Retinal pigment epithelial cell (primary cell): ENCODE measurements around the gene MAPKAP1.
A peak's percentile ranks its signal among the peaks of the same experiment; 100 is the strongest.
"Not testable (repeated sequence)": the region's sequence is repeated elsewhere in the genome, so short reads cannot be mapped to it uniquely, and the experiment has no call there.

Source experiments
- DNase-seq: peaks from one replicate; pipeline ENCODE4 v3.0.0-alpha.2; 2010; ENCODE audit warnings: low read depth
- H3K4me3 ChIP-seq: 2 replicates; pipeline ENCODE4 v1.5.1; 2011; ENCODE audit warnings: mild to moderate bottlenecking, low read length, control low read depth, moderate library complexity
- TF ChIP-seq, protein P1 (sequence below): conservative IDR thresholded peaks from 2 replicates; pipeline ENCODE4 v1.5.1; 2011; ENCODE audit warnings: low read depth, low read length, control low read depth, inconsistent platforms

MAPKAP1 gene

DNA sequence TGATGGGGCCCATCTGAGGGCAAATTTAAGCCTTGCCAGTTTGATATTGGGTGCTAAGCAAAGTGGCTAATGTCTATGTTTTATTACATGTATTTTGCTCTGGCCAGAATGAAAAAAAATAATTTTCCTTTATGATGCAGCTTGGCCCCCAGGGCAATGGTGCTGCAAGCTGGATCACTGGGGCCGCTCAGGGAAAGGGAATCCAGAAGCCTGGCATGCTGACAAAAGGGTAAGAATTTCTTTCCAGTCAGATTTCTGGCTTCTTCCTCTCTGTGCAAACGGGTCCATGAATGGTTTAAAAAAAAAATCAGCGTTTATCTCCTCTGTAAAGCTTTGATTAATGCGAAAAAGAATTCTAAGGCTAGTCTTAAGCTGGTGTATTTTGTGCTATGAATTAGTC is 138.4 kb downstream of the MAPKAP1 start:
- TF ChIP-seq, protein P1, sequence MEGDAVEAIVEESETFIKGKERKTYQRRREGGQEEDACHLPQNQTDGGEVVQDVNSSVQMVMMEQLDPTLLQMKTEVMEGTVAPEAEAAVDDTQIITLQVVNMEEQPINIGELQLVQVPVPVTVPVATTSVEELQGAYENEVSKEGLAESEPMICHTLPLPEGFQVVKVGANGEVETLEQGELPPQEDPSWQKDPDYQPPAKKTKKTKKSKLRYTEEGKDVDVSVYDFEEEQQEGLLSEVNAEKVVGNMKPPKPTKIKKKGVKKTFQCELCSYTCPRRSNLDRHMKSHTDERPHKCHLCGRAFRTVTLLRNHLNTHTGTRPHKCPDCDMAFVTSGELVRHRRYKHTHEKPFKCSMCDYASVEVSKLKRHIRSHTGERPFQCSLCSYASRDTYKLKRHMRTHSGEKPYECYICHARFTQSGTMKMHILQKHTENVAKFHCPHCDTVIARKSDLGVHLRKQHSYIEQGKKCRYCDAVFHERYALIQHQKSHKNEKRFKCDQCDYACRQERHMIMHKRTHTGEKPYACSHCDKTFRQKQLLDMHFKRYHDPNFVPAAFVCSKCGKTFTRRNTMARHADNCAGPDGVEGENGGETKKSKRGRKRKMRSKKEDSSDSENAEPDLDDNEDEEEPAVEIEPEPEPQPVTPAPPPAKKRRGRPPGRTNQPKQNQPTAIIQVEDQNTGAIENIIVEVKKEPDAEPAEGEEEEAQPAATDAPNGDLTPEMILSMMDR, result no peak
- no peak for DNase-seq
- no peak overlapping the region for H3K4me3 ChIP-seq

DNA sequence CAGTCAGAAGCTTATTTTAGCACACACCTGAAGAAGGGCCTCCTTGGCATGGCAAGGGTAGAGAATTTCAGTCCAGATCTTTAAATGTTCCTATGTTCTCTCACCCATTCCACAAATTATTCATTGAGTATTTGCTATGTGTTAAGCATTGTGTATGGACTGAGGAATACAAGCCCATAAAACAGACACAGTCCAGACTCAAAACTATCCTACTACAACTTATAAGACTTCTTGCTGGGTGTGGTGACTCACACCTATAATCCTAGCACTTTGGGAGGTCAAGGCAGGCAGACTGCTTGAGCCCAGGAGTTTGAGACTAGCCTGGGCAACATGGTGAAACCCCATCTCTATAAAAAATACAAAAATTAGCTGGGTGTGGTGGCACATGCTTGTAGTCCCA is 141.0 kb downstream of the MAPKAP1 start:
- not testable (repeated sequence) for DNase-seq, H3K4me3 ChIP-seq

DNA sequence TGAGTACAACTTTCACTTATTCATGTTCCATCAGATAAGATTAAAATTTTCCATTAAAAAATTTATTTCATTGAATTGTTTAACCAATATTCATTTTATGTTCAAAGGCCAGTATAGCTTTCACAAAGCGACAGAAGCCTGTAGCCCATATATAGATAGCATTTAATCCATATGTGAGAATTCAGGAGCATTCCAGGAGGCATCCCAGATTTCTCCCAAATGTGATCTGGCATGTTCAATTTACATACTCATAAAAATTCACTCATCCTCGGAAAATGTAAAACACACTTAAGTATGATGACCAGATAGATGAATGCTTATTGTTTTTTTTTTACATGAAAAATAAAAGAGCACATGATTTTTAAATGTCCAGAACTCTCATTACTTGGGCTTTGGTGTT is 141.9 kb downstream of the MAPKAP1 start:
- no peak overlapping the region for H3K4me3 ChIP-seq
- DNase-seq, result no peak
- TF ChIP-seq, protein P1, result no peak

DNA sequence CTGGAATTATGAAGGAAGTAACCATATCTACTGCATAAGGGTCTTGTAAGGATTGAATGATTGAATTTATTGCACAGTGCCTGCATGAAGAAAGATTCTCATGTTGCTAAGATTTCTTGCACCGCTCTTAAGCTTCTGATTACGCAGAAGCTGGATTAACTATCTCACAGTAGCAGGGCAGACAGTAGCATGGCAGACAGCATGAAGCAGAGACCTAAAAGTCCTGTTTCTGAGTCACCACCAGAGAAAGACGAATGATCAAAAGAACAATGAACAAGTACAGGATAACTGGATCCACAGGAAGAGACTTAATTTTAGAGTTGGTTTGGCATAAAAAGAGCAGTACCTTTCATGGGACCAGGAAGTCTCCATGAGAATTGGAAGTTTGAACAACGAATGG is 142.4 kb downstream of the MAPKAP1 start:
- TF ChIP-seq, protein P1, result no peak
- peak; percentile 74 for DNase-seq

DNA sequence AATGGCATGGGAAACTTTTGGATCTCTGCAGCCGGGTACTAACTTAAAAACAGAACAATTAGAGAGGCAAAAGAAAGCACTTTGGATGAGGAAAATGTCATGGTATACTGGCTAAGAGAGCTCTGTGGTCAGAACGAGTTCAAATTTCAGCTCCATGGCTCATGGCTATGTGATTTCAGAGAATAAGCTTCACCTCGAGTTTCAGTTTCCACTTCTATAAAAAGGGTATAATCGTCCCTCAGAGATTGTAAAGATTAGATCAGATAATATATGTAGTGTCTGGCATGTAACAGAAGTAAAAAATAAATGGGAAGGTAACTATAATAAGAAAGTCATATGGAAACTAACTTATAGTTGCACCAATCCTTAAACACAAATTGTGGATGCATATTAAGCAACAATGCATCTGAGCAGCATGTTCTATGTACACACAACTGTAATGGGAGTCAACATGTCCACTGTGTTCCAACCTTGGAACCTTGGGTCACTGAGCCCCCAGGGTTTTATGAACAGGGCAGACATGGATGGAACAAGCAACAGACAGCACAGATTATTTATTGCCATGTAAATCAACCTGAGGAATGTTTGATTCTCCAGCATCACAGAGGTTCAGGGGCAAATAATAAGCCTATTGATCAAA is 145.4 kb downstream of the MAPKAP1 start:
- DNase-seq, result no peak
- TF ChIP-seq, protein P1, result no peak
- H3K4me3 ChIP-seq, result no peak overlapping the region

More for the DNA sequence above, 142.4 kb downstream of the MAPKAP1 start:
- no peak overlapping the region for H3K4me3 ChIP-seq

DNA sequence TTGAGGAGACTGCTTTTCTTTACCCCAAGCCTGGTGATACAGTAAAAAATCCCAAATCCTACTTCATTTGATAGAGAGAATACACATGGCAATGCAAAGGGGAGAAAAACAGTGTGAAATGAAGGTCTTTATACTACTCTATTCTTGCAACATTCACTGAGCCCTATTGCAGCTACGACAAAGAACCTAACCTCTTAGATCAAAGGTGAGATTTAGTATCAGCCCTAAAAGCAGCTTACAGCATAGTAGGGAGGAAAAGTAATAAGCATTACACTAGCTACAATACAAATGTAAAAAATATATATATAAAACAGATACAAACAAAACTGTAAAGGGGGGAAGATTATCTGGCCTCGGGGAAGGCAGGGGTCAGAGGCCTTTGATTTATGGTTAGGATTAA is 147.1 kb downstream of the MAPKAP1 start:
- TF ChIP-seq, protein P1, result no peak
- H3K4me3 ChIP-seq, result no peak overlapping the region
- no peak for DNase-seq

DNA sequence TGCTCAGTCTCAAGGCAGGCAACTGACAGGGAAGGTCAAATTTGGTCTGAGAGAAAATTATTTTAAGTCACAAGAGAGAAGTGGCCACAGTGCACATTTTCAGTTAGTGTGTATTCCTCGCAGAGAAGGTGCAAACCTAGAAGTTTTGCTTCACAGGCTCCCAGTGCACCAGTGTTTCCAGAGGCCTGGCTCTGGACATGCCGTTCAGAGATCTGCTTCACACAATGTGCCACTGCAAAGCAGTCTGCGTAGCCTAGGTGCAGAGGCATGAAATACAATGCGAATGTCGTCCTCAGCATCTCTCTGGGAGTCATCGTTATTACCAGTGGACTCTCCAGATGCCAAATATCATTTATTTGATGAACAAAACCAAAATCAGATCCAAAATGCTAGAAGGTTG is 147.8 kb downstream of the MAPKAP1 start:
- TF ChIP-seq, protein P1, result no peak
- no peak overlapping the region for H3K4me3 ChIP-seq
- no peak for DNase-seq
